Activated CD8-positive, alpha-beta memory T cell treated with anti-CD3 and anti-CD28 coated beads for 48 hours (primary cell): ENCODE data around the gene FOXN3.

Experiments
- DNase-seq, 3 experiments: peaks; one replicate each; pipeline ENCODE4 v3.0.0-alpha.2; 2020; ENCODE audit warnings: low read depth in 2 of 3, low spot score in 2 of 3

FOXN3 gene

GRCh38 chr14:89110110-89110509 is 306.9 kb downstream of the FOXN3 start:
- no peak for DNase-seq

DNA sequence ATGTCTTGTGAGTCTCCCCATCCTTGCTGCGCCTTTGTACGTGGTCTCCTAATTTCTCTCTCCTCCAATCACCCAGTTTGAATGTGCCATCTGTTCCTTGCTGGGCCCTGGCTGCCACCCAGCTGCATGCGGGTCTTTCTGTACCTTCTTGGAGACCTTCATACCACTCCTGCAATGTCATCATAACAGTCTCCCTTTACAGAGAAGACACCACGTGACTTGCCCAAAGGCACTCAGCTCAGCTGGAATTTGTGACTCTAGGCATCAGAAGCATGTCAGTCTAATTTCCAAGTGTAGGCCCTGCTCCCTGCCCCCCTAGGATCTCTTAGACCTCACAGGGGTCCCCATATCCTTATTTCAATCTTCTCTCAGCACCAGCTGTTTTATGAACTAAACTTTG is 308.4 kb downstream of the FOXN3 start:
- no peak for DNase-seq

DNA sequence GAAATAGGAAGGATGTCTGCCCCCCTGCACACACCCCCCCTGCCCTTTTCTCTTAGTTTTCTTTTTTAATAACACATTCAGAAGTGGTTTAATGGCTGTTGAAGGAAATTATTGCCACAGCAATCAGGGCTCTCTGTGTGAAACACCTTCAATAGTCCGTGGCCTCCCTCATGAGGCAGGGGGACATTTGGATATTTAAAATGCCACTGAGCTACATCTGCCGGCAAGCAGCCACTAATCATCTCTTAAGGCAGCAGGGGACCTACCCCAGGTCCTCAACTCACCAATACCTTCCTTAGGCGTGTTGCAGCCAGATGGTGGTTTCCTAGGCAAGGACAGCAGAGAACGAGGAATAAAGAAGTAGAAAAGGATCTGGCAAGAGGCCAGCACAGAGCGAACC is 309.4 kb downstream of the FOXN3 start:
- no peak for DNase-seq
